Activated CD8-positive, alpha-beta T cell treated with anti-CD3 and anti-CD28 coated beads for 36 hours (primary cell): ENCODE results near the gene TMEM109. TPM values are rescaled to one million over a fixed set of nuclear protein-coding genes. Genes with fewer than 3 reads are reported as not detected.

Experiments used
- ATAC-seq: fragments of 200-7000 bp; cut with Tn5 transposase; one replicate; pipeline ENCODE4 v1.10.0; 2021; ENCODE audit warnings: mild to moderate bottlenecking, moderate library complexity
- CTCF ChIA-PET: fragments of 350-600 bp; sonication (Branson Sonifier 250); formaldehyde crosslinking; loops from one replicate; lab custom pipeline; 2021; ENCODE audit warnings: antibody characterized with exemption; lab: Charles Lee
- POLR2A ChIA-PET: fragments of 350-600 bp; sonication (Branson Sonifier 250); formaldehyde crosslinking; loops from one replicate; lab custom pipeline; 2021; ENCODE audit warnings: antibody characterized with exemption; lab: Charles Lee
- DNase-seq: peaks from one replicate; pipeline ENCODE4 v3.0.0-alpha.2; 2020
- H3K27ac Mint-ChIP-seq: one replicate; pipeline ENCODE4 v1.8.0; 2021; ENCODE audit warnings: mild to moderate bottlenecking, mixed read lengths
- H3K27me3 Mint-ChIP-seq: one replicate; pipeline ENCODE4 v1.8.0; 2021; ENCODE audit warnings: mixed read lengths
- H3K36me3 Mint-ChIP-seq: one replicate; pipeline ENCODE4 v1.8.0; 2021; ENCODE audit warnings: low read depth, mixed read lengths
- H3K4me1 Mint-ChIP-seq: one replicate; pipeline ENCODE4 v1.8.0; 2021; ENCODE audit warnings: low read depth, mixed read lengths
- H3K4me3 Mint-ChIP-seq: one replicate; pipeline ENCODE4 v1.8.0; 2021; ENCODE audit warnings: mild to moderate bottlenecking, moderate library complexity, mixed read lengths
- H3K9me3 Mint-ChIP-seq: one replicate; pipeline ENCODE4 v1.8.0; 2021; ENCODE audit warnings: mixed read lengths
- intact Hi-C: fragments of 100-400 bp; cut with micrococcal nuclease; formaldehyde crosslinking; loops from one replicate; pipeline ENCODE4 v1.10.0; 2022
- total RNA-seq, 2 experiments: library from RNA; stranded (reverse); gene quantifications; one replicate each; pipeline ENCODE4 v1.2.3, GENCODE V29; 2021
- TF ChIP-seq, protein P1 (sequence below): fragments of 200-600 bp; IDR thresholded peaks from one replicate; pipeline ENCODE4 v1.8.0; 2022; ENCODE audit warnings: antibody characterized with exemption, mild to moderate bottlenecking

Gene TMEM109
- total RNA-seq, 2 experiments from 2014 or later: 93.2 to 101 TPM

DNA sequence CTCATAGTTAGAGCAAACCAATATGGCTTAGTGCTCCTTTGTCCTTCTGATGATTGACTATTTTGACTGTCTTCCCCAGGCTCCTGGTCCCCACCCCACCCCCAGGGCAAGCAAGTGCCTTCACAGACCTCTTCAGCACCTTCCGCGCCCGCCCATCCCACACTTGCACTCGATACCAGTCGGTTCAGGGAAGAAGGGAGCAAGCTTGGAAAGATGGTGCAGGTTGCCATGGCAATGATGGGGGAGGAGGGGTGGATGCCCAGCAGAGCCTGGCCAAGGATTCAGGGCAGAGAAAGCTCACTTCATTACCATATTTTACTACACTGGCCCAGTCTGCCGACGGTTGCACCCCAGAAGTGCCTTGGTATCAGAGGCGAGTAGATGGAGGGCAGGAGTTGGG, 12.5 kb downstream of the TMEM109 start:
- H3K27ac Mint-ChIP-seq: no peak overlapping the region
- peaks cover 11% of the 10 kb centered on the region for H3K27me3 Mint-ChIP-seq
- TF ChIP-seq, protein P1, sequence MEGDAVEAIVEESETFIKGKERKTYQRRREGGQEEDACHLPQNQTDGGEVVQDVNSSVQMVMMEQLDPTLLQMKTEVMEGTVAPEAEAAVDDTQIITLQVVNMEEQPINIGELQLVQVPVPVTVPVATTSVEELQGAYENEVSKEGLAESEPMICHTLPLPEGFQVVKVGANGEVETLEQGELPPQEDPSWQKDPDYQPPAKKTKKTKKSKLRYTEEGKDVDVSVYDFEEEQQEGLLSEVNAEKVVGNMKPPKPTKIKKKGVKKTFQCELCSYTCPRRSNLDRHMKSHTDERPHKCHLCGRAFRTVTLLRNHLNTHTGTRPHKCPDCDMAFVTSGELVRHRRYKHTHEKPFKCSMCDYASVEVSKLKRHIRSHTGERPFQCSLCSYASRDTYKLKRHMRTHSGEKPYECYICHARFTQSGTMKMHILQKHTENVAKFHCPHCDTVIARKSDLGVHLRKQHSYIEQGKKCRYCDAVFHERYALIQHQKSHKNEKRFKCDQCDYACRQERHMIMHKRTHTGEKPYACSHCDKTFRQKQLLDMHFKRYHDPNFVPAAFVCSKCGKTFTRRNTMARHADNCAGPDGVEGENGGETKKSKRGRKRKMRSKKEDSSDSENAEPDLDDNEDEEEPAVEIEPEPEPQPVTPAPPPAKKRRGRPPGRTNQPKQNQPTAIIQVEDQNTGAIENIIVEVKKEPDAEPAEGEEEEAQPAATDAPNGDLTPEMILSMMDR: no peak
- ChIA-PET POLR2A (interaction anchor here (1.0 kb wide), 1 partner anchor 36 kb away, joined by 3 read pairs; no protein-coding TSS in a partner anchor), CTCF (interaction anchor here (1.0 to 2.7 kb wide), 3 partner anchors 11 to 203 kb away, joined by 3 to 10 read pairs (median 4); no protein-coding TSS in a partner anchor)
- H3K4me3 Mint-ChIP-seq: no peak overlapping the region
- ATAC-seq (no peak), DNase-seq (no peak)
- H3K9me3 Mint-ChIP-seq: no peaks in the 10 kb centered on the region
- H3K4me1 Mint-ChIP-seq: peaks cover 20% of the 10 kb centered on the region
- H3K36me3 Mint-ChIP-seq: peaks cover 15% of the 10 kb centered on the region
- intact Hi-C loops: no loop called here

DNA sequence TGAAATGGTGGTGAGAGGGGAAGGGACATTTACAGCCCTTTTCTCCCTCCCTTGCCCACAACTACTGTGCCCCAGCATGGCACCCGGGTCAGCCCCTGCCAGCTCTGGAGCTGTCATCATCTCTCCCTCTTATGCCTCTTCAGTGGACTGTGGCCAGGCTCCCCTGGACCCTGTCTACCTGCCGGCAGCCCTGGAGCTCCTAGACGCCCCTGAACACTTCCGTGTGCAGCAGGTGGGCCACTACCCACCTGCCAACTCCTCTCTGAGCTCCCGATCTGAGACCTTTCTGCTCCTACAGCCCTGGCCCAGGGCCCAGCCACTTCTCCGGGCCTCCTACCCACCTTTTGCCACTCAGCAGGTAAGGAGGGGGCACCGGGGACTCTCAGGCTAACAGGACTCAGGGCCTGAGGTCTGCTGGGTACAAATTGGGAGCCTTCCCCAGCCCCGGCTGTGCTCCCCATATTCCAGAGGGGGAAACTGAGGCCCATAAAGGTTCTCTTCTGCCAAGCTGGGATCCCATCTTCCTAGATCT, 13.2 kb downstream of the TMEM109 start:
- CTCF ChIA-PET: interaction anchor here (0.9 to 2.7 kb wide), 5 partner anchors 12 to 202 kb away, joined by 3 to 10 read pairs (median 4); no protein-coding TSS in a partner anchor
- intact Hi-C loops: no loop called here
- H3K36me3 Mint-ChIP-seq: peaks cover 11% of the 10 kb centered on the region
- no peak for ATAC-seq
- peaks cover 11% of the 10 kb centered on the region for H3K27me3 Mint-ChIP-seq
- H3K4me1 Mint-ChIP-seq: peaks cover 20% of the 10 kb centered on the region
- POLR2A ChIA-PET: interaction anchor here (1.0 kb wide), 2 partner anchors 21 to 37 kb away, joined by 3 read pairs; partner anchors contain the start of gene PRPF19
- no peak overlapping the region for H3K27ac Mint-ChIP-seq
- TF ChIP-seq, protein P1: no peak
- no peak for DNase-seq
- H3K4me3 Mint-ChIP-seq: no peak overlapping the region
- no peaks in the 10 kb centered on the region for H3K9me3 Mint-ChIP-seq

DNA sequence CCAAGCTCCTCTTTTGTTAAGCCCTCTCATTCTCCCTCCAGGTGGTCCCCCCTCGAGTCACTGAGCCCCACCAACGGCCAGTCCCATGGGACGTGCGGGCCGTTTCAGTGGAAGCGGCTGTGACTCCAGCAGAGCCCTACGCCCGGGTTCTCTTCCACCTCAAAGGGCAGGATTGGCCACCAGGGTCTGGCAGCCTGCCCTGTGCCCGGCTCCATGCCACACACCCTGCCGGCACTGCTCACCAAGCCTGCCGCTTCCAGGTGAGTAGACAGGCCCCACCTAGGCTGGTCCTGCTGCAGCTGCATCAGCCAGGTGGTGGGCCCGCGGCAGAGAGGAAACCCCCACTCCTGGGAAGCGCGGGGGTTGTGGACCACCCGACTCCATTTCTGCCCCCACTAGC, 13.6 kb downstream of the TMEM109 start:
- peaks cover 6% of the 10 kb centered on the region for H3K36me3 Mint-ChIP-seq
- no peaks in the 10 kb centered on the region for H3K9me3 Mint-ChIP-seq
- TF ChIP-seq, protein P1: no peak
- intact Hi-C loops: no loop called here
- no peak overlapping the region for H3K27ac Mint-ChIP-seq
- POLR2A ChIA-PET: interaction anchor here (1.0 kb wide), 1 partner anchor 21 kb away, joined by 3 read pairs; the partner anchor contains the start of gene PRPF19
- H3K4me3 Mint-ChIP-seq: no peak overlapping the region
- no peak for DNase-seq
- ATAC-seq: no peak
- CTCF ChIA-PET: interaction anchor here (0.7 to 2.7 kb wide), 5 partner anchors 9 to 96 kb away, joined by 3 to 10 read pairs (median 3); no protein-coding TSS in a partner anchor
- H3K4me1 Mint-ChIP-seq: peaks cover 20% of the 10 kb centered on the region
- H3K27me3 Mint-ChIP-seq: peaks cover 11% of the 10 kb centered on the region

DNA sequence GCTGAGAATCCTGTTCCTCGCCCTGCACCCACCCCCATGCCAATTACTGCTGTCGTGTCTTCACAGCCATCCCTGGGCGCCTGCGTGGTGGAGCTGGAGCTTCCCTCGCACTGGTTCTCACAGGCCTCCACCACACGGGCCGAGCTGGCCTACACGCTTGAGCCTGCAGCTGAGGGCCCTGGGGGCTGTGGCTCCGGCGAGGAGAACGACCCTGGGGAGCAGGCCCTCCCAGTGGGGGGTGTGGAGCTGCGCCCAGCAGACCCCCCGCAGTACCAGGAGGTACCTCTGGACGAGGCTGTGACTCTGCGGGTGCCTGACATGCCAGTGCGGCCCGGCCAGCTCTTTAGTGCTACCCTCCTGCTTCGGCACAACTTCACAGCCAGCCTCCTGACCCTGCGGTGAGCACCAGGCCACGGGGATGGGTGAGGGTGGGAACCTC, 14.6 kb downstream of the TMEM109 start:
- H3K4me3 Mint-ChIP-seq: no peak overlapping the region
- H3K27me3 Mint-ChIP-seq: peaks cover 11% of the 10 kb centered on the region
- H3K4me1 Mint-ChIP-seq: peaks cover 17% of the 10 kb centered on the region
- ATAC-seq (no peak), DNase-seq (no peak)
- no peaks in the 10 kb centered on the region for H3K9me3 Mint-ChIP-seq
- intact Hi-C loops: no loop called here
- CTCF ChIA-PET: interaction anchor here (0.7 to 2.7 kb wide), 5 partner anchors 10 to 97 kb away, joined by 3 to 10 read pairs (median 3); no protein-coding TSS in a partner anchor
- POLR2A ChIA-PET: no interaction called here
- TF ChIP-seq, protein P1: no peak
- no peak overlapping the region for H3K27ac Mint-ChIP-seq
- no peaks in the 10 kb centered on the region for H3K36me3 Mint-ChIP-seq

DNA sequence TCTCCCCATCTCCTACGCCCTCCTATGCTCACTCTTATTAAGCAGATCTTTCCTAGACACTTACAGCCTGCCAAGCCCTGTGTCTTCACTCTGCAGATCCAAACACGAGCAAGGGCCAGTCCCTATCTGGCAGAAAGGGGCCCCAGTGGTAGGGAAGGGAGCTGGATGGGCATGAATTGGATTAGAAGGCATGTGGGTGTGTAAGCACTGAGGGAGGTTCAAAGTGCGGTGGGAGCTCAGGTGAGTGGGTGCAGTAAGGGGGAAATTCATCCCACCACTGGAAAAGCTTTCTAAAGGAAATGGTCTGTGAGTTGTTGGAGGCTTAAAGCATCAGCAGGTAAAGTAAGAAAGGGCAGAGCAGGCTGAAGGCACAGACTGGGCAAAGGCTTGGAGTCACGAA, 15.8 kb downstream of the TMEM109 start:
- Mint-ChIP-seq H3K27me3 (peaks cover 12% of the 10 kb centered on the region), H3K4me1 (peaks cover 11% of the 10 kb centered on the region), H3K9me3 (no peaks in the 10 kb centered on the region), H3K4me3 (no peak overlapping the region), H3K36me3 (no peaks in the 10 kb centered on the region), H3K27ac (no peak overlapping the region)
- ChIA-PET POLR2A (no interaction called here), CTCF (no interaction called here)
- ATAC-seq (no peak), DNase-seq (no peak)
- TF ChIP-seq, protein P1: no peak
- intact Hi-C loops: no loop called here
